Left ventricle myocardium inferior (tissue), 1 donor: ENCODE results near the gene TRMT1. TPM values are rescaled to one million over a fixed set of nuclear protein-coding genes. Genes with fewer than 3 reads are reported as not detected.
A peak's percentile ranks its signal among the peaks of the same experiment; 100 is the strongest.

Source experiments
- DNase-seq: peaks from one replicate; pipeline ENCODE4 v3.0.0-alpha.2; 2020
- H3K27ac ChIP-seq: fragments of 200-600 bp; replicated peaks from 2 replicates; pipeline ENCODE4 v1.8.0; 2021
- H3K27me3 ChIP-seq: fragments of 200-600 bp; 2 replicates; pipeline ENCODE4 v1.8.0; 2021; ENCODE audit warnings: low read depth
- H3K36me3 ChIP-seq: fragments of 200-600 bp; 2 replicates; pipeline ENCODE4 v1.8.0; 2021
- H3K4me1 ChIP-seq: fragments of 200-600 bp; 2 replicates; pipeline ENCODE4 v1.8.0; 2021
- H3K4me3 ChIP-seq: fragments of 200-600 bp; 2 replicates; pipeline ENCODE4 v1.8.0; 2021; ENCODE audit warnings: mild to moderate bottlenecking, moderate library complexity
- H3K9me3 ChIP-seq: fragments of 200-600 bp; replicated peaks from 2 replicates; pipeline ENCODE4 v1.8.0; 2021
- intact Hi-C: fragments of 100-400 bp; cut with micrococcal nuclease; formaldehyde crosslinking; loops from one replicate; pipeline ENCODE4 v1.11.0; 2022
- total RNA-seq: library from RNA; stranded (reverse); fragmentation: NEBNext Ultra II Directional; extraction: Animal tissue kit (Norgen Biotek cat#: 25700); gene quantifications from one replicate; pipeline ENCODE4 v1.2.1, GENCODE V29; 2021
- TF ChIP-seq, protein P1 (sequence below): fragments of 200-600 bp; IDR thresholded peaks from 2 replicates; pipeline ENCODE4 v1.8.0; 2021; ENCODE audit warnings: antibody characterized with exemption, mild to moderate bottlenecking, borderline replicate concordance
- donor health status: DM: no; HTN: yes; CAD: no; lungs with severe emphysema.

TRMT1 gene
- total RNA-seq, 1 donor from 2014 or later, result 19.6 TPM

DNA sequence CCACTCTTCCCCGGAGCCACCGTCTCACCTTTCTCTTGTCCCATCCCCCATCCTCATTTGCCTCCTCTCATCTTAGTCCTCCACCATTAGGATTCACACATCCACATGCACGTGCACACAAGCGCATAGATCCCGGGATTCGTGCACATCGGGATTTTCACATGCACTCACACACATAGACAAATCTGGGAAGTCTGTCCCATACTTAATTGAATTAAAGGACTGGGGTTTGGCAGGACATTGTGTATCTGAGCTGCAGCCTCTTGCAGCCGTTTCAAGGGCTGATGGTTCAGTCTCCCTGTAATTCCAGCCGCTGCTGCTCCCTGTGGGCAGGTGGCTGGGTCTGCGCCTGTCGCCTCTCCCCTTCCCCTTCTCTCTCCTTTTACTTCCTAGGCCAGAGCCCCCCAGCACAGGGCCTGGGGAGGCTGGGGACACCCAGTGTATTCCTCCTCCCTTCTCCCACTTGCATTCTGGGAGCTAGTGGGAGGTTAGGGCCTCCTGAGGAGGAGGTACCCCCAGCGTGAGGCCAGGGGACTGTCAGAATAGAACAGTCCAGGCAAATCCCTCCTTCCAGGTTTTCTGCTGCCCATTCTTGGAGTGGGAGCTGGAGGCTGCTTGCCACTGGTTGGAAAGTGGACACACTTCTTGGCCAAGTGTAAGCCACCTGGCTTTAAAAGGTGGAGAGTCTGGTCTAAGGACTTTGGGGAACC, 57.4 kb downstream of the TRMT1 start:
- Histone ChIP-seq H3K36me3 (no peaks in the 10 kb centered on the region), H3K27ac (peak overlapping the region; percentile 98), H3K9me3 (no peaks in the 10 kb centered on the region), H3K27me3 (no peaks in the 10 kb centered on the region), H3K4me1 (peaks cover 100% of the 10 kb centered on the region), H3K4me3 (no peak overlapping the region)
- intact Hi-C loops, result no loop called here
- no peak for DNase-seq
- TF ChIP-seq, protein P1, sequence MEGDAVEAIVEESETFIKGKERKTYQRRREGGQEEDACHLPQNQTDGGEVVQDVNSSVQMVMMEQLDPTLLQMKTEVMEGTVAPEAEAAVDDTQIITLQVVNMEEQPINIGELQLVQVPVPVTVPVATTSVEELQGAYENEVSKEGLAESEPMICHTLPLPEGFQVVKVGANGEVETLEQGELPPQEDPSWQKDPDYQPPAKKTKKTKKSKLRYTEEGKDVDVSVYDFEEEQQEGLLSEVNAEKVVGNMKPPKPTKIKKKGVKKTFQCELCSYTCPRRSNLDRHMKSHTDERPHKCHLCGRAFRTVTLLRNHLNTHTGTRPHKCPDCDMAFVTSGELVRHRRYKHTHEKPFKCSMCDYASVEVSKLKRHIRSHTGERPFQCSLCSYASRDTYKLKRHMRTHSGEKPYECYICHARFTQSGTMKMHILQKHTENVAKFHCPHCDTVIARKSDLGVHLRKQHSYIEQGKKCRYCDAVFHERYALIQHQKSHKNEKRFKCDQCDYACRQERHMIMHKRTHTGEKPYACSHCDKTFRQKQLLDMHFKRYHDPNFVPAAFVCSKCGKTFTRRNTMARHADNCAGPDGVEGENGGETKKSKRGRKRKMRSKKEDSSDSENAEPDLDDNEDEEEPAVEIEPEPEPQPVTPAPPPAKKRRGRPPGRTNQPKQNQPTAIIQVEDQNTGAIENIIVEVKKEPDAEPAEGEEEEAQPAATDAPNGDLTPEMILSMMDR, result peak; percentile 33

DNA sequence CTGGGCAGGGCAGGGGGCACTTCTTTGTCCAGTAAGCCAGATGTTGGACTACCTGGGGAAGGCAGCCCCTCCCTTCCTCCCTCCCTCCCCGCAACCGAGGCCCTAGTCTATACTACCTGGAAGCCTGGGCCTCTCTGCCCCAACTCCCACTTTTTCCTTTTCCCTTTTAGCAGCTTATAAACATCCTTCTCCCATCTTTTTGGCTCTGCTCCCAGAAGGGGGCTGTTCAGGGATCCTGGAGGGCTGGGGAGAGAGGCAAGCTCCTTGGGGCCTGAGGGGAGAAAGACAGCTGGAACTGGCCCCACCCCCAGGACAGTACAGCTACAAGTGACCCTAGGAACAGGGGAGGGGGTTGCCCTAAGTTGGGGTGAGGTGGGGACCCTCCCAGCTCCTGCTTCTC, 58.8 kb downstream of the TRMT1 start:
- no peaks in the 10 kb centered on the region for H3K27me3 ChIP-seq
- H3K36me3 ChIP-seq, result no peaks in the 10 kb centered on the region
- peaks cover 100% of the 10 kb centered on the region for H3K4me1 ChIP-seq
- TF ChIP-seq, protein P1, result no peak
- H3K27ac ChIP-seq, result peak overlapping the region; percentile 98
- H3K4me3 ChIP-seq, result peak overlapping the region; percentile 9
- no peak for DNase-seq
- no peaks in the 10 kb centered on the region for H3K9me3 ChIP-seq
- intact Hi-C loops, result no loop called here

DNA sequence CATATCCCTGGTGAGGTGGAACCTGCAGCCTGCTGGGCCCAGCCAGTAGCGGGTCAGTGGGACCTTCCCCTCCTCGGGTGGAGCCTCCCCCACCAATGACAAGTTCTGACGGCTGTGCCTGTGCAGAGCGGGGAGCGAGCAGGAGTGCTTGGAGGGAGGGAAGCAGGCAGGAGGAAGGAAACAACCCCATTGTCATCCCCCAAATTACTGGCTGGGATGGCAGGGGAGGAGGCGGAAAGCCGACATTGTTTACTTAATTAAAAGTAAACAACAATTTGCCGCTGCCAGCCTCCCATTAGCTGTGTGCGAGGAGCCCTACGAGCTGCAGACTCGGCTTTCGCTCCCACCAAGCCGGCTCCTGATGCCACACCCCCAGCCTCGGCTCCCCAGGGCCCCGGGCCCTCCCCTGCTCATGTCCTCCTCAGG, 59.4 kb downstream of the TRMT1 start:
- Histone ChIP-seq H3K4me3 (peak overlapping the region; percentile 9), H3K36me3 (no peaks in the 10 kb centered on the region), H3K4me1 (peaks cover 100% of the 10 kb centered on the region), H3K27me3 (no peaks in the 10 kb centered on the region), H3K9me3 (no peaks in the 10 kb centered on the region), H3K27ac (peak overlapping the region; percentile 98)
- no peak for DNase-seq
- TF ChIP-seq, protein P1, result no peak
- intact Hi-C loops, result no loop called here

DNA sequence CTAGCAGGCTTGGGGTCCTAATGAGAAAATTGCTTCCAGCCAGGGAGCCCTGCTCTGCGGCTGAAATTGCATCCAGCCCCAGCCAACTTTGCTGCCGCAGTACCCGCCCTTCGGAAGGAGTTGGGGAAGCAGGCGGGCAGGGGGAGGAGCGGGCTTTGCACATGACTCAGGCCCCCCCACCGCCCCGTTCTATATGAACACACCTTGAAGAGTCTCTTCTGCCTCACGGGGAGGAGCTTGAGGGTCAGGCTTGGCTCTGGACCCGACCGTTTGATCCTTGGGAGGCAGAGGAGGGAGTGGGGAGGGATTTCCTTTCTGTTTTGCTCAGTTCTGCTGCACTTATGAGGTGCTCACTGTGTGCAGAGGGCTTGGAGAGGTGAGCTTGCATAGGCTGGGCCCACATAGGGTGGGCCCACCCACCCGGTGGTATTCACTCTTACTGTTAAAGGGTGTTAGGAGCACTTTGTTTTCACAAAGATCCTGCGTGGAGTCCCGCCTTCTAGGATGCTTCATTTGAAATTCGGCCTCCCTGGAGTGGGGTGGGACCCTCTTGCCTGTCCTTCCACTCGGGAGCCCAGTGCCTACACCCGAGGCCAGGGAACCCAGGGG, 60.4 kb downstream of the TRMT1 start:
- H3K4me3 ChIP-seq, result peak overlapping the region; percentile 54
- TF ChIP-seq, protein P1, result no peak
- no peaks in the 10 kb centered on the region for H3K36me3 ChIP-seq
- H3K27me3 ChIP-seq, result no peaks in the 10 kb centered on the region
- peak; percentile 61 for DNase-seq
- H3K9me3 ChIP-seq, result no peaks in the 10 kb centered on the region
- H3K4me1 ChIP-seq, result peaks cover 100% of the 10 kb centered on the region
- peak overlapping the region; percentile 98 for H3K27ac ChIP-seq
- intact Hi-C loops, result no loop called here

DNA sequence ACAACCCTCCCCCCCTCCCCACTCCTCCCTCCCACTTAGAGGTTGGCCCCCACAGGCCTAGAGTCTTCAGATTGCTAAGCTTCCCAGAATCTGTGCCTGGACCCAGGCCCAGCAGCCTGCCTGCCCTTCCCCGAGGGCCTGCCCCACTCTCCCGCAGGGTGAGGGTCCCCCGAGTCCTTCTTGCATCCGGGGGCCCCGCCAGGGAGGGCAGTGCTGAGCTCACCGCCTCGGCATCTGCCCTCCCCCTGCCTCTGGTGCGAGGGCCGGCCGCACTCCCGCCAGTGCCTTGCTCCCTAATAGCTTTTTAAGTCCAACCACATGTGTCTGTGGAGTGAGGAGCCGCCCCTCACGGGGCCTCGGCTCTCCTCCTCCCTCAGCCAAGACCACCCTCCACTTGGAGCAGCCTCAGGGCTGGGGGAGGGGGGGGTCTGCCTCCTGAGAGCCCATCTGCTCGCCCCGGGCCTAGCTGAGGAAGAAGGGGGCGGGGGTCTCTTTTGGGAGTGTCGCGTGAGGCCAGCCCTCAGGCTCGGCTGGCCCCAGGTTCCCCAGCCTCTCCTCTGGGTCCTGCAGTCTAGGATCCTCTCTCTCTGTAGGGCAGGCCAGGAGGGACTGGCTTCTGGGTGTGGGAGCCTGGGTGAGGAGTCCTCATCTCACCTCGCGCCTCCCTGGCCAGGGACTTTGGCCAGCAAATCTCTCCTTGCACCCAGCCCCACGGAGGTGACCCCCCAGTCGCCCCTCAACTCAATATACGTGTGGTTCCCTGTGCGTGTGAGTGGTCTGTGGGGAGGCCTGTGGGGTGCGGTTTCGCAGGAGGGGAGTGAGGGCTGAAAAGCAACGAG, 61.1 kb downstream of the TRMT1 start:
- intact Hi-C loops, result no loop called here
- Histone ChIP-seq H3K36me3 (no peaks in the 10 kb centered on the region), H3K4me3 (peak overlapping the region; percentile 54), H3K27me3 (no peaks in the 10 kb centered on the region), H3K4me1 (peaks cover 100% of the 10 kb centered on the region), H3K27ac (peak overlapping the region; percentile 98), H3K9me3 (no peaks in the 10 kb centered on the region)
- TF ChIP-seq, protein P1, result no peak
- peak; percentile 84 for DNase-seq
